ENCODE results near the gene OSBPL6. TPM values are rescaled to one million over a fixed set of nuclear protein-coding genes. Genes with fewer than 3 reads are reported as not detected.

The OSBPL6 gene
- total RNA-seq, 1 experiment from 2014 or later, result 12.3 TPM

GRCh38 chr2:178441426-178441825 lies 247.1 kb downstream of the OSBPL6 start:
- DNase-seq (ENCODE audit: low read depth), result no peak

GRCh38 chr2:178448968-178449661 lies 254.8 kb downstream of the OSBPL6 start:
- no peak for DNase-seq (ENCODE audit: low read depth)

- peak; percentile 6 for DNase-seq (ENCODE audit: low read depth)
These were observed 255.6 kb downstream of the OSBPL6 start for GRCh38 chr2:178449700-178450523.

GRCh38 chr2:178450524-178450773 lies 256.1 kb downstream of the OSBPL6 start:
- DNase-seq (ENCODE audit: low read depth), result no peak

DNA sequence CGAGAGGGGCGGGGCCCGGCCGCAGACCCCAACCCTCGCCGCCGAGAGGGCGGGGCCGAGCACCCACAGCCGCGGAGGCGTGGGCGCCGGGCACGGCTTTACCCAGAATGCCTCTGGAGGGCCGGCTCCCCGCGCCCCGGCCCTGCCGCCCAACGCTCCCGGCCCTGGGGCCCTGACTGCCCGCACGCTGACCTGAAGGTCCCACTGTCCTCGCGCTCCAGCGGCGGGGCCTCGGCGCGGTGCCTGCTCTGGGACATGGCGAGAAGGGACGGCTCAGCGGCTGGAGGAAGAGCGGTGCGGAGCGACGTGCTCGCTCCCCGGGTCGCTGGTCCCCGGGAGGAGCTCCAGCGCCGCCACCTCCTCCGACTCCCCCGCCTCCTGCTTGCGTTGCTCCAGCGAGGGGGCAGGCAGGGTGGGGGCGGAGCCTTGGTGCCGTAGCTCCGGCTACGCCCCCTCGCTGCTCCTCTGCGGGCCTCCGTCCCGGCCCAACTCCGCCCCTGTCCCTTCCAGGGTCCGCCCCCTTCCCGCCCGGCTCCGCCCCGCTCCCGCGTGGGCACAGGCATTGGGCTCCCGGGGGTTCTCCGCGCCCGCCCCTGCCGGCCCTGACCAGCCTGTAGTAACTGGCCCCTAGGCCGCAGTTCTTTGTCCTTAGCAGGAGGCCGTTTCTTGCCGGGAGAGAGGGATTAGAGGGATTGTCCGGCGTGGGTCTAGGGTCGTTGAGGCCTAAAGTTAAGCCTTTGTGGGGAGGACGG lies 256.6 kb downstream of the OSBPL6 start, which contains the start of the genes PJVK and PRKRA:
Gene PJVK (plus strand): TSS at position 605 of the 752 bp plus-strand sequence. CDS start 2,032 bp downstream, outside the sequence.
Gene PRKRA (minus strand): TSS at position 402 of the 752 bp plus-strand sequence. CDS start 145 bp downstream, at position 257.
- peak; percentile 95 for DNase-seq (ENCODE audit: low read depth)

DNA sequence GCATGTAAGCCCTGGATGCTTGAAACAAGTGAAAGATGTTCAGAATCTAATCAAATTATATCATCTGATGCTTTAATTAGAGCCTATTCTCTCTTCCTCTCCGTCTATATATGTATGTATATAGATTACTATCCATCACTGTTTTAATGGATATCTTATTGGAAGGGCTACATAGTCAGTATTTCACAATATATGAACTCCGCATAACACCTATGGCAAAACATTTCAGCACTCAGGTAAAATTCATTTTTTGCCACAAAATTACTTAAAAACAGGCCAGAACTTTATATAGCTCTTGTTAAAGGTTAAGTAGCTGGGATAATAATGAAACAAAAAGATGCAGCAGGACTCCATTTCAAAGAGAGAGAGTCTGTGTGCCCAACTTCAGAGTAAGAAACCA lies 258.0 kb downstream of the OSBPL6 start:
- DNase-seq (ENCODE audit: low read depth), result no peak

Other genes with a start within 250 kb of the OSBPL6 start
- 0.20 and 0.24 TPM in 2 replicates for gene PDE11A, start 121.7 kb upstream of the OSBPL6 start, total RNA-seq (2014; rRNA removed; shearing (Covaris generic))
- gene RBM45, start 82.1 kb upstream of the OSBPL6 start, total RNA-seq (2014; rRNA removed; shearing (Covaris generic)), result 18.1 and 18.6 TPM in 2 replicates